Anterior cingulate cortex (tissue), 58 donors: Measurements from ENCODE around the gene FBXW4.
"Not testable (repeated sequence)": the region's sequence is repeated elsewhere in the genome, so short reads cannot be mapped to it uniquely, and the experiment has no call there.

ENCODE experiments used
- DNase-seq, 58 donors: peaks; one replicate each; lab custom pipeline; 2025; lab: John Stamatoyannopoulos, UW

Gene FBXW4

GRCh38 chr10:101660256-101660655 lies 34.7 kb downstream of the FBXW4 start:
- no peak for DNase-seq

- no peak for DNase-seq
Observed at GRCh38 chr10:101658975-101659374, 36.0 kb downstream of the FBXW4 start.

- DNase-seq, result no peak
Observed at GRCh38 chr10:101656890-101657289, 38.1 kb downstream of the FBXW4 start.

- no peak for DNase-seq
Observed at GRCh38 chr10:101655570-101655969, 39.4 kb downstream of the FBXW4 start.

GRCh38 chr10:101653536-101653935 lies 41.4 kb downstream of the FBXW4 start:
- DNase-seq, result no peak

- DNase-seq, result no peak
Observed at GRCh38 chr10:101651336-101651735, 43.6 kb downstream of the FBXW4 start.

- no peak for DNase-seq
Observed at GRCh38 chr10:101650863-101651262, 44.1 kb downstream of the FBXW4 start.

GRCh38 chr10:101649525-101650085 lies 45.4 kb downstream of the FBXW4 start:
- DNase-seq, result peak in 16 of 58 donors; percentile 3 to 36 (median 14)

GRCh38 chr10:101647255-101647654 lies 47.7 kb downstream of the FBXW4 start:
- no peak for DNase-seq

- peak in 53 of 58 donors; percentile 7 to 88 (median 64) for DNase-seq
Observed at GRCh38 chr10:101646364-101646763, 48.6 kb downstream of the FBXW4 start.

- no peak for DNase-seq
Observed at GRCh38 chr10:101645659-101646058, 49.3 kb downstream of the FBXW4 start.

GRCh38 chr10:101644002-101644401 lies 51.0 kb downstream of the FBXW4 start:
- DNase-seq, result peak in 40 of 58 donors; percentile 3 to 77 (median 26)

GRCh38 chr10:101643546-101643945 lies 51.4 kb downstream of the FBXW4 start:
- DNase-seq, result no peak

GRCh38 chr10:101639141-101639900 lies 55.6 kb downstream of the FBXW4 start:
- DNase-seq, result no peak

- not testable (repeated sequence) for DNase-seq
Observed at GRCh38 chr10:101633510-101633909, 61.5 kb downstream of the FBXW4 start.

GRCh38 chr10:101631821-101632475 lies 63.0 kb downstream of the FBXW4 start:
- DNase-seq, result no peak

GRCh38 chr10:101630633-101630920 lies 64.4 kb downstream of the FBXW4 start:
- DNase-seq, result no peak

GRCh38 chr10:101629837-101630632 lies 64.9 kb downstream of the FBXW4 start:
- DNase-seq, result peak in 40 of 58 donors; percentile 5 to 71 (median 44)

- no peak for DNase-seq
Observed at GRCh38 chr10:101625821-101626412, 69.1 kb downstream of the FBXW4 start.

GRCh38 chr10:101624526-101625102 lies 70.4 kb downstream of the FBXW4 start:
- DNase-seq, result no peak
